Measurements from ENCODE around the gene SUGCT.

DNA sequence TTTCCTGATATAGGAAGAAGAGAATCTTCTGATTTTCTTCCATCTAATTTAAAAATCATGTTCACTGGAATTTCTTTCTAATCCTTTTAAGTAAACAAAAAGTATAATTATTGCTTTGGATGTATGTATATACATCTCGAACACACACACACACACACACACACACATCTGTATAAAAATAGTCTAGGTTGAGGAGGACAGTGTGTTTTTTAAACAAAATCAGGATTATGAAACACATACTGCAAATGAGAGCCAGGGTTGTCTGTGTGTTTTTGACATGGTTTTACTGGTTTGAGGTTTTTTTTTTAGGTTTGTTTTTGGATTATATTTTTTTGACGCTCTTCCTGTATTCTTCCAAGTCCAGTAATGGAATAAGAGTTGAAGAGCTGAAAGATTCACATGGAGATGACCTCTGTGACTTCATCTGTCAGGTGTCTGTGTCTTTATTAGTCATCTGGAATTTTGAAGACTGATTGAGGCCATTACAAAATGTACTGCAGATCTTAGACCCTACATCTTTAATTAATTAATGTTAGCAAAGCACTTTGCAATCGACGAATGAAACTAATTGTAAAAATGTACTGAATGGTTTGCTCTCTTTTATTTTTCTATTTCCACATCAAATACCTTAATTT is 237.1 kb downstream of the SUGCT start:
- TF ChIP-seq, protein P1, sequence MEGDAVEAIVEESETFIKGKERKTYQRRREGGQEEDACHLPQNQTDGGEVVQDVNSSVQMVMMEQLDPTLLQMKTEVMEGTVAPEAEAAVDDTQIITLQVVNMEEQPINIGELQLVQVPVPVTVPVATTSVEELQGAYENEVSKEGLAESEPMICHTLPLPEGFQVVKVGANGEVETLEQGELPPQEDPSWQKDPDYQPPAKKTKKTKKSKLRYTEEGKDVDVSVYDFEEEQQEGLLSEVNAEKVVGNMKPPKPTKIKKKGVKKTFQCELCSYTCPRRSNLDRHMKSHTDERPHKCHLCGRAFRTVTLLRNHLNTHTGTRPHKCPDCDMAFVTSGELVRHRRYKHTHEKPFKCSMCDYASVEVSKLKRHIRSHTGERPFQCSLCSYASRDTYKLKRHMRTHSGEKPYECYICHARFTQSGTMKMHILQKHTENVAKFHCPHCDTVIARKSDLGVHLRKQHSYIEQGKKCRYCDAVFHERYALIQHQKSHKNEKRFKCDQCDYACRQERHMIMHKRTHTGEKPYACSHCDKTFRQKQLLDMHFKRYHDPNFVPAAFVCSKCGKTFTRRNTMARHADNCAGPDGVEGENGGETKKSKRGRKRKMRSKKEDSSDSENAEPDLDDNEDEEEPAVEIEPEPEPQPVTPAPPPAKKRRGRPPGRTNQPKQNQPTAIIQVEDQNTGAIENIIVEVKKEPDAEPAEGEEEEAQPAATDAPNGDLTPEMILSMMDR (IDR thresholded peaks at IDR 0.05), result no peak
- TF ChIP-seq POLR2AphosphoS5 (IDR thresholded peaks at IDR 0.05) (no peak), POLR2A (IDR thresholded peaks at IDR 0.05) (no peak)

All from stomach (tissue), 4 donors.